ENCODE data around the gene TRAF3. TPM values are rescaled to one million over a fixed set of nuclear protein-coding genes. Genes with fewer than 3 reads are reported as not detected.

TRAF3 gene
- total and polyA plus RNA-seq, 4 donors = 19.8 to 46.3 (median 41.9) TPM

- no peak overlapping the region for H3K4me3 ChIP-seq (ENCODE audit: low read depth, low read length)
- no peaks in the 10 kb centered on the region for H3K36me3 ChIP-seq (ENCODE audit: control insufficient read depth, insufficient read depth, low read length)
- no peak overlapping the region for H3K27ac ChIP-seq (ENCODE audit: low read depth, low read length)
- no peak for DNase-seq (ENCODE audit: low read depth in 4 of 6, low spot score in 6 of 6)
- no CpG with 5 or more reads among the region's 1 CpG for WGBS (ENCODE audit: insufficient coverage)
- H3K27me3 ChIP-seq (ENCODE audit: control insufficient read depth, insufficient read depth, low read length) = no peaks in the 10 kb centered on the region
- no peaks in the 10 kb centered on the region for H3K9me3 ChIP-seq (ENCODE audit: control insufficient read depth, insufficient read depth, low read length)
- no peaks in the 10 kb centered on the region for H3K4me1 ChIP-seq (ENCODE audit: control insufficient read depth, insufficient read depth, low read length)
These were observed 27.6 kb downstream of the TRAF3 start for GRCh38 chr14:102804858-102805257.

- no peaks in the 10 kb centered on the region for H3K36me3 ChIP-seq (ENCODE audit: control insufficient read depth, insufficient read depth, low read length)
- no peak overlapping the region for H3K27ac ChIP-seq (ENCODE audit: low read depth, low read length)
- no peaks in the 10 kb centered on the region for H3K27me3 ChIP-seq (ENCODE audit: control insufficient read depth, insufficient read depth, low read length)
- H3K4me1 ChIP-seq (ENCODE audit: control insufficient read depth, insufficient read depth, low read length) = no peaks in the 10 kb centered on the region
- DNase-seq (ENCODE audit: low read depth in 4 of 6, low spot score in 6 of 6) = no peak
- WGBS (ENCODE audit: insufficient coverage) = 86% methylated on average over 9 of the region's 9 CpGs
- H3K4me3 ChIP-seq (ENCODE audit: low read depth, low read length) = no peak overlapping the region
- H3K9me3 ChIP-seq (ENCODE audit: control insufficient read depth, insufficient read depth, low read length) = no peaks in the 10 kb centered on the region
These were observed 28.2 kb downstream of the TRAF3 start for GRCh38 chr14:102805371-102805891.

GRCh38 chr14:102805941-102806340 lies 28.7 kb downstream of the TRAF3 start:
- Histone ChIP-seq H3K4me3 (ENCODE audit: low read depth, low read length) (no peak overlapping the region), H3K36me3 (ENCODE audit: control insufficient read depth, insufficient read depth, low read length) (no peaks in the 10 kb centered on the region), H3K27ac (ENCODE audit: low read depth, low read length) (no peak overlapping the region), H3K27me3 (ENCODE audit: control insufficient read depth, insufficient read depth, low read length) (no peaks in the 10 kb centered on the region), H3K9me3 (ENCODE audit: control insufficient read depth, insufficient read depth, low read length) (no peaks in the 10 kb centered on the region), H3K4me1 (ENCODE audit: control insufficient read depth, insufficient read depth, low read length) (no peaks in the 10 kb centered on the region)
- DNase-seq (ENCODE audit: low read depth in 4 of 6, low spot score in 6 of 6) = no peak
- WGBS (ENCODE audit: insufficient coverage) = 78% methylated on average over 2 of the region's 5 CpGs

GRCh38 chr14:102806447-102806846 lies 29.2 kb downstream of the TRAF3 start:
- Histone ChIP-seq H3K27ac (ENCODE audit: low read depth, low read length) (no peak overlapping the region), H3K4me1 (ENCODE audit: control insufficient read depth, insufficient read depth, low read length) (no peaks in the 10 kb centered on the region), H3K9me3 (ENCODE audit: control insufficient read depth, insufficient read depth, low read length) (no peaks in the 10 kb centered on the region), H3K27me3 (ENCODE audit: control insufficient read depth, insufficient read depth, low read length) (no peaks in the 10 kb centered on the region), H3K36me3 (ENCODE audit: control insufficient read depth, insufficient read depth, low read length) (no peaks in the 10 kb centered on the region), H3K4me3 (ENCODE audit: low read depth, low read length) (no peak overlapping the region)
- no peak for DNase-seq (ENCODE audit: low read depth in 4 of 6, low spot score in 6 of 6)
- 78% methylated on average over 4 of the region's 4 CpGs for WGBS (ENCODE audit: insufficient coverage)

- no peaks in the 10 kb centered on the region for H3K9me3 ChIP-seq (ENCODE audit: control insufficient read depth, insufficient read depth, low read length)
- no peaks in the 10 kb centered on the region for H3K27me3 ChIP-seq (ENCODE audit: control insufficient read depth, insufficient read depth, low read length)
- no peak overlapping the region for H3K27ac ChIP-seq (ENCODE audit: low read depth, low read length)
- H3K4me1 ChIP-seq (ENCODE audit: control insufficient read depth, insufficient read depth, low read length) = no peaks in the 10 kb centered on the region
- 91% methylated on average over 4 of the region's 4 CpGs for WGBS (ENCODE audit: insufficient coverage)
- DNase-seq (ENCODE audit: low read depth in 4 of 6, low spot score in 6 of 6) = no peak
- no peaks in the 10 kb centered on the region for H3K36me3 ChIP-seq (ENCODE audit: control insufficient read depth, insufficient read depth, low read length)
- H3K4me3 ChIP-seq (ENCODE audit: low read depth, low read length) = no peak overlapping the region
These were observed 29.8 kb downstream of the TRAF3 start for GRCh38 chr14:102807013-102807406.

GRCh38 chr14:102809870-102810269 lies 32.6 kb downstream of the TRAF3 start:
- no peak overlapping the region for H3K27ac ChIP-seq (ENCODE audit: low read depth, low read length)
- no peaks in the 10 kb centered on the region for H3K9me3 ChIP-seq (ENCODE audit: control insufficient read depth, insufficient read depth, low read length)
- DNase-seq (ENCODE audit: low read depth in 4 of 6, low spot score in 6 of 6) = no peak
- no peaks in the 10 kb centered on the region for H3K4me1 ChIP-seq (ENCODE audit: control insufficient read depth, insufficient read depth, low read length)
- H3K36me3 ChIP-seq (ENCODE audit: control insufficient read depth, insufficient read depth, low read length) = no peaks in the 10 kb centered on the region
- no peak overlapping the region for H3K4me3 ChIP-seq (ENCODE audit: low read depth, low read length)
- no peaks in the 10 kb centered on the region for H3K27me3 ChIP-seq (ENCODE audit: control insufficient read depth, insufficient read depth, low read length)
- WGBS (ENCODE audit: insufficient coverage) = 90% methylated on average over 1 of the region's 3 CpGs

GRCh38 chr14:102810523-102810922 lies 33.3 kb downstream of the TRAF3 start:
- H3K9me3 ChIP-seq (ENCODE audit: control insufficient read depth, insufficient read depth, low read length) = no peaks in the 10 kb centered on the region
- no peak for DNase-seq (ENCODE audit: low read depth in 4 of 6, low spot score in 6 of 6)
- H3K36me3 ChIP-seq (ENCODE audit: control insufficient read depth, insufficient read depth, low read length) = no peaks in the 10 kb centered on the region
- no peaks in the 10 kb centered on the region for H3K27me3 ChIP-seq (ENCODE audit: control insufficient read depth, insufficient read depth, low read length)
- no peaks in the 10 kb centered on the region for H3K4me1 ChIP-seq (ENCODE audit: control insufficient read depth, insufficient read depth, low read length)
- WGBS (ENCODE audit: insufficient coverage) = no CpG with 5 or more reads among the region's 3 CpGs
- no peak overlapping the region for H3K27ac ChIP-seq (ENCODE audit: low read depth, low read length)
- H3K4me3 ChIP-seq (ENCODE audit: low read depth, low read length) = no peak overlapping the region

- Histone ChIP-seq H3K4me3 (ENCODE audit: low read depth, low read length) (no peak overlapping the region), H3K4me1 (ENCODE audit: control insufficient read depth, insufficient read depth, low read length) (no peaks in the 10 kb centered on the region), H3K9me3 (ENCODE audit: control insufficient read depth, insufficient read depth, low read length) (no peaks in the 10 kb centered on the region), H3K27me3 (ENCODE audit: control insufficient read depth, insufficient read depth, low read length) (no peaks in the 10 kb centered on the region), H3K36me3 (ENCODE audit: control insufficient read depth, insufficient read depth, low read length) (no peaks in the 10 kb centered on the region), H3K27ac (ENCODE audit: low read depth, low read length) (no peak overlapping the region)
- WGBS (ENCODE audit: insufficient coverage) = 86% methylated on average over 6 of the region's 12 CpGs
- no peak for DNase-seq (ENCODE audit: low read depth in 4 of 6, low spot score in 6 of 6)
These were observed 34.2 kb downstream of the TRAF3 start for GRCh38 chr14:102811254-102811963.

- Histone ChIP-seq H3K27me3 (ENCODE audit: control insufficient read depth, insufficient read depth, low read length) (no peaks in the 10 kb centered on the region), H3K4me1 (ENCODE audit: control insufficient read depth, insufficient read depth, low read length) (no peaks in the 10 kb centered on the region), H3K9me3 (ENCODE audit: control insufficient read depth, insufficient read depth, low read length) (no peaks in the 10 kb centered on the region), H3K27ac (ENCODE audit: low read depth, low read length) (no peak overlapping the region), H3K36me3 (ENCODE audit: control insufficient read depth, insufficient read depth, low read length) (no peaks in the 10 kb centered on the region), H3K4me3 (ENCODE audit: low read depth, low read length) (no peak overlapping the region)
- no peak for DNase-seq (ENCODE audit: low read depth in 4 of 6, low spot score in 6 of 6)
- no CpG with 5 or more reads among the region's 2 CpGs for WGBS (ENCODE audit: insufficient coverage)
These were observed 34.7 kb downstream of the TRAF3 start for GRCh38 chr14:102811971-102812370.

- WGBS (ENCODE audit: insufficient coverage) = 92% methylated on average over 2 of the region's 5 CpGs
These were observed 36.4 kb downstream of the TRAF3 start for GRCh38 chr14:102813691-102814090.

More at GRCh38 chr14:102813691-102814090, 36.4 kb downstream of the TRAF3 start:
- no peak for DNase-seq (ENCODE audit: low read depth in 4 of 6, low spot score in 6 of 6)
- no peak overlapping the region for H3K4me3 ChIP-seq (ENCODE audit: low read depth, low read length)
- H3K9me3 ChIP-seq (ENCODE audit: control insufficient read depth, insufficient read depth, low read length) = no peaks in the 10 kb centered on the region
- peaks cover 3% of the 10 kb centered on the region for H3K4me1 ChIP-seq (ENCODE audit: control insufficient read depth, insufficient read depth, low read length)
- H3K27ac ChIP-seq (ENCODE audit: low read depth, low read length) = no peak overlapping the region
- H3K27me3 ChIP-seq (ENCODE audit: control insufficient read depth, insufficient read depth, low read length) = no peaks in the 10 kb centered on the region
- H3K36me3 ChIP-seq (ENCODE audit: control insufficient read depth, insufficient read depth, low read length) = no peaks in the 10 kb centered on the region
